Activated T-cell treated with anti-CD3 and anti-CD28 coated beads, Interleukin-2, amount 50 U/mL, for 4 hours (primary cell): ENCODE results near the gene WIPF3. TPM values are rescaled to one million over a fixed set of nuclear protein-coding genes. Genes with fewer than 3 reads are reported as not detected.

ENCODE experiments used
- ATAC-seq, 2 donors: fragments of 200-7000 bp; cut with Tn5 transposase; one replicate each; pipeline ENCODE4 v1.10.0; 2021
- DNase-seq: peaks from one replicate; pipeline ENCODE4 v3.0.0-alpha.2; 2020
- H3K27me3 Mint-ChIP-seq: one replicate; pipeline ENCODE4 v1.8.0; 2021; ENCODE audit warnings: low read depth, mixed read lengths
- H3K36me3 Mint-ChIP-seq: one replicate; pipeline ENCODE4 v1.8.0; 2022; ENCODE audit warnings: mixed read lengths; ENCODE audit not compliant: insufficient read depth
- H3K4me1 Mint-ChIP-seq: one replicate; pipeline ENCODE4 v1.8.0; 2021; ENCODE audit warnings: low read depth, mixed read lengths
- H3K4me3 Mint-ChIP-seq: one replicate; pipeline ENCODE4 v1.8.0; 2021; ENCODE audit warnings: mild to moderate bottlenecking, moderate library complexity, mixed read lengths
- H3K9me3 Mint-ChIP-seq: one replicate; pipeline ENCODE4 v1.8.0; 2021; ENCODE audit warnings: mixed read lengths
- total RNA-seq, 3 donors: library from RNA; stranded (reverse); gene quantifications; one replicate each; pipeline ENCODE4 v1.2.1, GENCODE V29; 2021

WIPF3 gene
- total RNA-seq, 3 donors from 2014 or later, result not detected

- Mint-ChIP-seq H3K27me3 (peaks cover 13% of the 10 kb centered on the region), H3K4me3 (no peak overlapping the region), H3K4me1 (no peaks in the 10 kb centered on the region), H3K9me3 (no peaks in the 10 kb centered on the region), H3K36me3 (no peaks in the 10 kb centered on the region)
- no peak for DNase-seq
- ATAC-seq, result no peak
Observed at GRCh38 chr7:29797112-29797944, 9.0 kb upstream of the WIPF3 start.

GRCh38 chr7:29798422-29798821 lies 7.9 kb upstream of the WIPF3 start:
- ATAC-seq, result no peak
- H3K27me3 Mint-ChIP-seq, result peaks cover 16% of the 10 kb centered on the region
- no peaks in the 10 kb centered on the region for H3K4me1 Mint-ChIP-seq
- H3K9me3 Mint-ChIP-seq, result no peaks in the 10 kb centered on the region
- H3K4me3 Mint-ChIP-seq, result no peak overlapping the region
- no peak for DNase-seq
- H3K36me3 Mint-ChIP-seq, result no peaks in the 10 kb centered on the region

GRCh38 chr7:29801929-29802328 lies 4.4 kb upstream of the WIPF3 start:
- no peak for DNase-seq
- H3K27me3 Mint-ChIP-seq, result peaks cover 34% of the 10 kb centered on the region
- peaks cover under 1% of the 10 kb centered on the region for H3K4me1 Mint-ChIP-seq
- H3K36me3 Mint-ChIP-seq, result no peaks in the 10 kb centered on the region
- H3K4me3 Mint-ChIP-seq, result no peak overlapping the region
- ATAC-seq, result no peak
- no peaks in the 10 kb centered on the region for H3K9me3 Mint-ChIP-seq

GRCh38 chr7:29805031-29805430 lies 1.3 kb upstream of the WIPF3 start:
- DNase-seq (no peak), ATAC-seq (no peak)
- Mint-ChIP-seq H3K36me3 (no peaks in the 10 kb centered on the region), H3K4me3 (no peak overlapping the region), H3K9me3 (no peaks in the 10 kb centered on the region), H3K4me1 (peaks cover 7% of the 10 kb centered on the region), H3K27me3 (peaks cover 59% of the 10 kb centered on the region)

- no peak for DNase-seq
- Mint-ChIP-seq H3K36me3 (no peaks in the 10 kb centered on the region), H3K4me1 (peaks cover 7% of the 10 kb centered on the region), H3K4me3 (no peak overlapping the region), H3K9me3 (no peaks in the 10 kb centered on the region), H3K27me3 (peaks cover 63% of the 10 kb centered on the region)
- no peak for ATAC-seq
Observed at GRCh38 chr7:29805886-29806207, 461 bp upstream of the WIPF3 start.

- DNase-seq (no peak), ATAC-seq (peak; percentile 15 to 39)
- Mint-ChIP-seq H3K9me3 (no peaks in the 10 kb centered on the region), H3K4me1 (peaks cover 7% of the 10 kb centered on the region), H3K27me3 (peaks cover 64% of the 10 kb centered on the region), H3K36me3 (no peaks in the 10 kb centered on the region), H3K4me3 (no peak overlapping the region)
Observed at GRCh38 chr7:29806995-29807841, 910 bp downstream of the WIPF3 start.

GRCh38 chr7:29808075-29808801 lies 1.9 kb downstream of the WIPF3 start:
- H3K4me3 Mint-ChIP-seq, result no peak overlapping the region
- H3K36me3 Mint-ChIP-seq, result no peaks in the 10 kb centered on the region
- DNase-seq (no peak), ATAC-seq (no peak)
- no peaks in the 10 kb centered on the region for H3K9me3 Mint-ChIP-seq
- H3K4me1 Mint-ChIP-seq, result peaks cover 7% of the 10 kb centered on the region
- peaks cover 66% of the 10 kb centered on the region for H3K27me3 Mint-ChIP-seq

GRCh38 chr7:29809533-29810155 lies 3.3 kb downstream of the WIPF3 start:
- H3K27me3 Mint-ChIP-seq, result peaks cover 64% of the 10 kb centered on the region
- peaks cover 7% of the 10 kb centered on the region for H3K4me1 Mint-ChIP-seq
- no peaks in the 10 kb centered on the region for H3K9me3 Mint-ChIP-seq
- no peaks in the 10 kb centered on the region for H3K36me3 Mint-ChIP-seq
- no peak overlapping the region for H3K4me3 Mint-ChIP-seq
- ATAC-seq (no peak), DNase-seq (no peak)

GRCh38 chr7:29810297-29810696 lies 4.0 kb downstream of the WIPF3 start:
- H3K27me3 Mint-ChIP-seq, result peaks cover 61% of the 10 kb centered on the region
- DNase-seq (no peak), ATAC-seq (no peak)
- no peaks in the 10 kb centered on the region for H3K9me3 Mint-ChIP-seq
- peaks cover 7% of the 10 kb centered on the region for H3K4me1 Mint-ChIP-seq
- no peak overlapping the region for H3K4me3 Mint-ChIP-seq
- H3K36me3 Mint-ChIP-seq, result no peaks in the 10 kb centered on the region

- peaks cover 54% of the 10 kb centered on the region for H3K27me3 Mint-ChIP-seq
- H3K4me3 Mint-ChIP-seq, result no peak overlapping the region
- no peaks in the 10 kb centered on the region for H3K36me3 Mint-ChIP-seq
- H3K9me3 Mint-ChIP-seq, result no peaks in the 10 kb centered on the region
- ATAC-seq (no peak), DNase-seq (no peak)
- peaks cover 7% of the 10 kb centered on the region for H3K4me1 Mint-ChIP-seq
Observed at GRCh38 chr7:29810813-29811482, 4.6 kb downstream of the WIPF3 start.

- ATAC-seq (no peak), DNase-seq (no peak)
- Mint-ChIP-seq H3K27me3 (peaks cover 52% of the 10 kb centered on the region), H3K36me3 (no peaks in the 10 kb centered on the region), H3K4me3 (no peak overlapping the region), H3K9me3 (no peaks in the 10 kb centered on the region), H3K4me1 (peaks cover 7% of the 10 kb centered on the region)
Observed at GRCh38 chr7:29811586-29811985, 5.3 kb downstream of the WIPF3 start.

- Mint-ChIP-seq H3K4me1 (peaks cover 5% of the 10 kb centered on the region), H3K36me3 (no peaks in the 10 kb centered on the region), H3K9me3 (no peaks in the 10 kb centered on the region), H3K4me3 (no peak overlapping the region), H3K27me3 (peaks cover 49% of the 10 kb centered on the region)
- DNase-seq (no peak), ATAC-seq (no peak)
Observed at GRCh38 chr7:29812185-29812876, 6.0 kb downstream of the WIPF3 start.
